Thymus (tissue), 11 donors: Measurements from ENCODE around the gene SEMA6B. TPM values are rescaled to one million over a fixed set of nuclear protein-coding genes. Genes with fewer than 3 reads are reported as not detected.

Experiments used
- DNase-seq, 9 donors: peaks; one replicate each; pipeline ENCODE4 v3.0.0-alpha.2; 2013; ENCODE audit warnings: low spot score in 9 of 9, low read depth in 6 of 9, missing footprints in 1 of 9
- H3K27ac ChIP-seq, 2 donors: one replicate each; pipeline ENCODE4 v1.5.1; 2013; ENCODE audit warnings: control low read depth in 1 of 2, low read depth in 1 of 2, low read length in 1 of 2, mild to moderate bottlenecking in 1 of 2, moderate library complexity in 1 of 2
- H3K27me3 ChIP-seq, 2 donors: one replicate each; pipeline ENCODE4 v1.5.1; 2013; ENCODE audit warnings: low read length in 1 of 2; ENCODE audit not compliant: control insufficient read depth in 2 of 2, insufficient read depth in 1 of 2
- H3K36me3 ChIP-seq, 2 donors: one replicate each; pipeline ENCODE4 v1.5.1; 2013; ENCODE audit warnings: low read length in 1 of 2, mild to moderate bottlenecking in 1 of 2, moderate library complexity in 1 of 2; ENCODE audit not compliant: control insufficient read depth in 2 of 2, insufficient read depth in 2 of 2
- H3K4me1 ChIP-seq, 2 donors: one replicate each; pipeline ENCODE4 v1.5.1; 2013; ENCODE audit warnings: low read length in 2 of 2; ENCODE audit not compliant: control insufficient read depth in 2 of 2, insufficient read depth in 2 of 2
- H3K4me3 ChIP-seq, 2 donors: one replicate each; pipeline ENCODE4 v1.5.1; 2013; ENCODE audit warnings: low read length in 2 of 2, control low read depth in 1 of 2, mild to moderate bottlenecking in 1 of 2
- H3K9me3 ChIP-seq, 2 donors: one replicate each; pipeline ENCODE4 v1.5.1; 2013; ENCODE audit warnings: low read length in 1 of 2, mild to moderate bottlenecking in 1 of 2; ENCODE audit not compliant: control insufficient read depth in 2 of 2, insufficient read depth in 1 of 2
- WGBS: extraction: QIAGEN DNeasy Blood & Tissue Kit; methylation state at CpG from one replicate; pipeline ENCODE4 v1.1.7; 2013; 5-methylcytosine and 5-hydroxymethylcytosine counted together
- polyA plus RNA-seq: library from polyadenylated mRNA; stranded (reverse); fragments of 200-250 nt; gene quantifications from one replicate; pipeline ENCODE4 v1.2.3, GENCODE V29; 2013
- total RNA-seq: library from RNA; stranded (reverse); fragments of 120-200 nt; gene quantifications from one replicate; pipeline ENCODE4 v1.2.4, GENCODE V29; 2013
- donor health status: healthy.

The SEMA6B gene
- total and polyA plus RNA-seq, 2 donors: 0.85 to 4.7 TPM

GRCh38 chr19:4503132-4503824 lies 56.2 kb downstream of the SEMA6B start:
- no peak for DNase-seq
- no peaks in the 10 kb centered on the region for H3K9me3 ChIP-seq
- H3K4me3 ChIP-seq: no peak overlapping the region
- H3K36me3 ChIP-seq: peaks cover 36 to 61% of the 10 kb centered on the region in 2 donors
- WGBS: 98% methylated on average over 25 of the region's 25 CpGs
- no peaks in the 10 kb centered on the region for H3K4me1 ChIP-seq
- H3K27me3 ChIP-seq: no peaks in the 10 kb centered on the region
- peak overlapping the region in 1 of 2 donors; percentile 8 for H3K27ac ChIP-seq

- no peaks in the 10 kb centered on the region for H3K9me3 ChIP-seq
- peaks cover 44 to 68% of the 10 kb centered on the region in 2 donors for H3K36me3 ChIP-seq
- no peak for DNase-seq
- H3K4me1 ChIP-seq: no peaks in the 10 kb centered on the region
- 97% methylated on average over 37 of the region's 37 CpGs for WGBS
- no peak overlapping the region for H3K4me3 ChIP-seq
- H3K27ac ChIP-seq: no peak overlapping the region
- no peaks in the 10 kb centered on the region for H3K27me3 ChIP-seq
These were observed 57.0 kb downstream of the SEMA6B start for GRCh38 chr19:4502282-4503131.

- 97% methylated on average over 25 of the region's 25 CpGs for WGBS
- Histone ChIP-seq H3K27ac (no peak overlapping the region), H3K27me3 (no peaks in the 10 kb centered on the region), H3K4me3 (no peak overlapping the region), H3K9me3 (no peaks in the 10 kb centered on the region), H3K4me1 (no peaks in the 10 kb centered on the region), H3K36me3 (peaks cover 46 to 77% of the 10 kb centered on the region in 2 donors)
- no peak for DNase-seq
These were observed 57.8 kb downstream of the SEMA6B start for GRCh38 chr19:4501691-4502090.

GRCh38 chr19:4500841-4501591 lies 58.5 kb downstream of the SEMA6B start:
- no peaks in the 10 kb centered on the region for H3K27me3 ChIP-seq
- H3K36me3 ChIP-seq: peaks cover 52 to 83% of the 10 kb centered on the region in 2 donors
- DNase-seq: no peak
- no peak overlapping the region for H3K27ac ChIP-seq
- no peak overlapping the region for H3K4me3 ChIP-seq
- 98% methylated on average over 29 of the region's 29 CpGs for WGBS
- no peaks in the 10 kb centered on the region for H3K9me3 ChIP-seq
- no peaks in the 10 kb centered on the region for H3K4me1 ChIP-seq

- WGBS: over 99% methylated on average over 15 of the region's 15 CpGs
- Histone ChIP-seq H3K36me3 (peaks cover 56 to 84% of the 10 kb centered on the region in 2 donors), H3K27ac (no peak overlapping the region), H3K9me3 (no peaks in the 10 kb centered on the region), H3K4me1 (no peaks in the 10 kb centered on the region), H3K4me3 (no peak overlapping the region), H3K27me3 (no peaks in the 10 kb centered on the region)
- no peak for DNase-seq
These were observed 59.6 kb downstream of the SEMA6B start for GRCh38 chr19:4499855-4500254.

- H3K4me1 ChIP-seq: no peaks in the 10 kb centered on the region
- no peak overlapping the region for H3K4me3 ChIP-seq
- DNase-seq: no peak
- H3K27ac ChIP-seq: no peak overlapping the region
- H3K36me3 ChIP-seq: peaks cover 58 to 83% of the 10 kb centered on the region in 2 donors
- H3K27me3 ChIP-seq: no peaks in the 10 kb centered on the region
- no peaks in the 10 kb centered on the region for H3K9me3 ChIP-seq
- 96% methylated on average over 23 of the region's 23 CpGs for WGBS
These were observed 60.2 kb downstream of the SEMA6B start for GRCh38 chr19:4499318-4499717.

GRCh38 chr19:4498694-4499093 lies 60.8 kb downstream of the SEMA6B start:
- Histone ChIP-seq H3K36me3 (peaks cover 62 to 88% of the 10 kb centered on the region in 2 donors), H3K9me3 (no peaks in the 10 kb centered on the region), H3K27me3 (no peaks in the 10 kb centered on the region), H3K27ac (no peak overlapping the region), H3K4me3 (no peak overlapping the region), H3K4me1 (no peaks in the 10 kb centered on the region)
- no peak for DNase-seq
- WGBS: 98% methylated on average over 12 of the region's 12 CpGs

GRCh38 chr19:4497770-4498389 lies 61.6 kb downstream of the SEMA6B start:
- H3K27me3 ChIP-seq: no peaks in the 10 kb centered on the region
- no peaks in the 10 kb centered on the region for H3K9me3 ChIP-seq
- no peaks in the 10 kb centered on the region for H3K4me1 ChIP-seq
- no peak for DNase-seq
- 96% methylated on average over 25 of the region's 25 CpGs for WGBS
- H3K36me3 ChIP-seq: peaks cover 66 to 88% of the 10 kb centered on the region in 2 donors
- H3K4me3 ChIP-seq: no peak overlapping the region
- no peak overlapping the region for H3K27ac ChIP-seq
